ENCODE results near the gene CCL22. TPM values are rescaled to one million over a fixed set of nuclear protein-coding genes. Genes with fewer than 3 reads are reported as not detected.
A peak's percentile ranks its signal among the peaks of the same experiment; 100 is the strongest.
"Not testable (repeated sequence)": the region's sequence is repeated elsewhere in the genome, so short reads cannot be mapped to it uniquely, and the experiment has no call there.

Gene CCL22
- total RNA-seq, 1 donor from 2014 or later = not detected

- ATAC-seq (ENCODE audit: poor library complexity) (no peak), DNase-seq (no peak)
- intact Hi-C loops (cut with DNase I) = no loop called here
Measured at GRCh38 chr16:57387598-57388354, 29.2 kb downstream of the CCL22 start.

GRCh38 chr16:57388359-57389086 lies 29.9 kb downstream of the CCL22 start:
- no peak for ATAC-seq (ENCODE audit: poor library complexity)
- intact Hi-C loops (cut with DNase I) = no loop called here
- no peak for DNase-seq

DNA sequence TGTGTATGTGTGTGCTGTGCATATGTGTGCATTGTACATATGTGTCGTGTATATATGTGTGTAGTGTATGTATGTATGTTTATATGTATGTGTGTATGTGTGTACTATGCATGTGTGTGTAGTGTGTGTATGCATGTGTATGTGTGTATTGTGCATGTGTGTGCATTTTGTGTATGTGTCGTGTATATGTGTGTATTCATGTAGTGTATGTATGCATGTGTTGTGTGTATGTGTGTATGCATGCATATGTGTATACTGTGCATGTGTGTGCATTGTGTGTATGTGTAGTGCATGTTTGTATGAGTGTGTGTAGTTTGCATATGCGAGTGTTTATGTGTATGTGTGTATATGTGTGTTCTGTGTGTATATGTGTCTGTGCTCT lies 30.5 kb downstream of the CCL22 start:
- intact Hi-C loops (cut with DNase I) = no loop called here
- no peak for DNase-seq
- no peak for ATAC-seq (ENCODE audit: poor library complexity)

- no peak for DNase-seq
- ATAC-seq (ENCODE audit: poor library complexity) = peak; percentile 15
- intact Hi-C loops (cut with DNase I) = no loop called here
Measured at GRCh38 chr16:57390636-57391295, 32.2 kb downstream of the CCL22 start.

GRCh38 chr16:57391300-57391699 lies 32.7 kb downstream of the CCL22 start:
- ATAC-seq (ENCODE audit: poor library complexity) (peak; percentile 22), DNase-seq (no peak)
- intact Hi-C loops (cut with DNase I) = no loop called here

- intact Hi-C loops (cut with DNase I) = no loop called here
- DNase-seq (no peak), ATAC-seq (ENCODE audit: poor library complexity) (no peak)
Measured at GRCh38 chr16:57391708-57392107, 33.1 kb downstream of the CCL22 start.

- intact Hi-C loops (cut with DNase I) = no loop called here
- ATAC-seq (ENCODE audit: poor library complexity) = no peak
- no peak for DNase-seq
Measured at GRCh38 chr16:57392694-57393093, 34.1 kb downstream of the CCL22 start.

- ATAC-seq (ENCODE audit: poor library complexity) (peak; percentile 29), DNase-seq (no peak)
- intact Hi-C loops (cut with DNase I) = no loop called here
Measured at GRCh38 chr16:57394444-57394843, 35.9 kb downstream of the CCL22 start.

DNA sequence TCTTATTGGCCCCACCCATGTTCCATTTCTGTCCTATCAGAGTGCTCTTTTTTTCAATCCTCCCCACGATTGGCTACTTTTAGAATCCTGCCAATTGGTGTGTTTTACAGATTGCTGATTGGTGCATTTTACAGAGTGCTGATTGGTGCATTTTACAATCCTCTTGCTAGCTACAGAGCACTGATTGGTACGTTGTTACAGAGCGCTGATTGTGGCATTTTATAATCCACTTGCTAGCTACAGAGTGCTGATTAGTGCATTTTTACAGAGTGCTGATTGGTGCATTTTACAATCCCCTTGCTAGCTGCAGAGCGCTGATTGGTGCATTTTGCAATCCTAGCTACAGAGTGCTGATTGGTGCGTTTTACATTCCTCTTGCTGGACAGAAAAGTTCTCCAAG lies 36.4 kb downstream of the CCL22 start:
- no peak for ATAC-seq (ENCODE audit: poor library complexity)
- intact Hi-C loops (cut with DNase I) = no loop called here
- no peak for DNase-seq

DNA sequence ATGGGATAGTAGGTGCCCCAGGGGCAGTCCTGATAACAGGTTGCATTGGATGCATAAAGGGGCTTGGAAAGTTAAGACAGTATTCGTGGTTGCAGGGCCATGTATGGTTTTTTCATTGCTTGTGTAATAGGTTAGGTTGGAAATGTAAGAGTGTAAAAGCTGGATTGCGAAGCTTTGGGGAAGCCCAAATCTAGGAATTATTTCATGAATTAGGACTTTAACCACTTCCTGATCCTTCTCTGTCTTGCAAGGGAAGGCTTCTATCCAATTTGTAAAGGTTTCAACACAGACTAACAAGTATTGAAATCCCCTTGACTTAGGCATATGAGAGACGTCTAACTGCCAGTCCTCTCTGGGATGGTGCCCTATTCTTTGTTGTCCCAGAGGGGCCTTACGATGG lies 38.2 kb downstream of the CCL22 start:
- no peak for DNase-seq
- intact Hi-C loops (cut with DNase I) = no loop called here
- ATAC-seq (ENCODE audit: poor library complexity) = no peak

DNA sequence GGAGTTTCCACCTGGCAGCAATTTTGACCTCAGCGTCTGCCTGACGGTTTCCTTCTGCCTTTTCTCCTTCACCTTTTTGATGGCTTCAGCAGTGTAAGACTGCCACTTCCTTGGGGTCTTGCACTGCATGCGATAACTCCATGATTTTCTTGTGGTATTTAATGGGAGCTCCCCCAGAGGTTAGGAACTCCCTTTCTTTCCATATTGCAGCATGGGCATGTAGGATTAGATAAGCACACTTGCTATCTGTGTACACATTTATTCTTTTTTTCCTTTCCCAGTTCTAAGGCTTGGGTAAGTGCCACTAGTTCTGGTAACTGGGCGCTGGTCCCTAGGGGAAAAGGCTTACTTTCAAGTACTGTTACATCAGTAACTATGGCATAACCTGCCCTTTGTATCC lies 38.9 kb downstream of the CCL22 start:
- intact Hi-C loops (cut with DNase I); ATAC-seq (ENCODE audit: poor library complexity); DNase-seq: not testable (repeated sequence)

GRCh38 chr16:57401943-57402640 lies 43.5 kb downstream of the CCL22 start:
- ATAC-seq (ENCODE audit: poor library complexity) (no peak), DNase-seq (no peak)
- intact Hi-C loops (cut with DNase I) = no loop called here

DNA sequence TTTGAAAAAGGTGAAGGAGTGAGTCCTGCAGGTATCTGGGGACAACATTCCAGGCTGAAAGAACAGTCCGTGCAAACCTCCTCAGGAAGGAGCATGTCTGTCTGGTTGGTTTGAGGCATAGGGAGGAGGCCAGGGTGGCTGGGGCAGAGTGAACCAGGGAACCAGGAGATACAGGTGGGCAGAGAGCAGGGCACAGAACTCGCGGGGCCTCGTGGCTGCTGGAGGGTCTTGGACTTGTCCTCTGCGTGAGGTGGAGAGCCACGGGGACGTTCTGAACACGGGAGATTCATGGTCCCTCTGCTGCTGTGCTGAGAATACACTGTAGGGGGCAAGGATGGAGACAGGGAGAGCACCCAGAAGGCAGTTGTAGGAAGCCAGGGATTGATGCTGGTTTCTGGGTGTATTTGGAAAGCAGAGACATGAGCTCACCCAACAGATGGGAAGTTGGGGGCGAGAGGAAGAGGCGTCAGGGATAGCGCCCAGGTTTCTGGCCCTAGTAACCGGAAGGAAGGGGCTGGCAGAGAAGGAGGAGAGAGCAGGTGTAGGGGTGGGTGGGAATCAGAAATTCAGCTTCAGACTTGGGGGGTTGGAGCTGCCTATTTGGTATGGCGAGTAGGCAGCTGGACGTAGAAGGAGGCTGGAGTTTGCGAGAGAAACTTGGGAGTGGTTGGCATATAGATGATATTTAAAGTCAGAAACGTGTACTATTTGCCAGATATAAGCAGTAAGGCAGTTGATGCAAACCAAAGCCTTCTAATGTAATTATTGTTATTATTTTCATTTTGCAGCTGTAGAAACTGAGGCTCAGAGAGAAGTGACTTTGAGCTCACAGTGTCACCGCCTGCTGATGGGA lies 45.6 kb downstream of the CCL22 start, which contains the start of gene CCL17:
Gene CCL17 (plus strand): TSS at position 803 of the 853 bp plus-strand sequence. CDS start 9,166 bp downstream, outside the sequence.
- DNase-seq = no peak
- ATAC-seq (ENCODE audit: poor library complexity) = no peak
- intact Hi-C loops (cut with DNase I) = no loop called here

DNA sequence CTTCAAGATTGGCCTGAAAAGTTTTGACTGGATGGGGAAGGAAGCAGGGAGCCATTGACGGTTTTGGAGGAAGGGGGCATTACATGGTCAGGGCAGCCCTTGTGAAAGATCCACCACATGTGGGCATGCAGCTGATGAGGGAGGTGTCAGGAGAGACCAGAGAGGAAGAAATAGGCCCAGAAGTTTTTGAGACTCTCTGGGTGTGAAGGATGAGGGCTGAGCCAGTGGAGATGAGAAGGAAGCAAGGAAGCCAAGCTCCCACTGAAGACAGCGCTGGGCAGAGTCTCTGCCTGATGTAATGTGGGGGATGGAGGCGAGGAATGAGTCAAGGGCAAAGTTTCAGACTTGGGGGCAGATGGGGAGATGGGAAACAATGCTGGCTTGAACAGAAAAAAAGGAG lies 46.5 kb downstream of the CCL22 start:
- intact Hi-C loops (cut with DNase I) = no loop called here
- ATAC-seq (ENCODE audit: poor library complexity) = no peak
- no peak for DNase-seq

DNA sequence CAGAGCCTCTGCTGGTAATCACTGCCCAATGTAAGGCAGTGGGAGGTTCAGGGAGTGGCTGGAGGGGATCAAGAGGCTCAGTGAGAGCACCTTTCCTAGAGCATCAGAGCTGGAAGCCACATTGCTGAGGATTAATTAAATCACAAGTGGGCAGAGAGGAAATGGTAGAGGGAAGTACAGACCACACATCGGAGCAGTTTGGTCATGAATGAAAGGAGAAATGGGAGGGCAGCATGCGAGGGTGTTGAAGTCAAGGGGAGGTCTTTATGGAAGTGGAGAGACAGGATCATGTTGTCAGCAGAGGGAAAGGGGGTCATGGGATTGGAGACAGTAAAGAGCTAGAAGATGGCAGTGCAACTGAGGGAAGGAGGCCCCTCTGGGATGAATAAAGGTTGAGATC lies 48.3 kb downstream of the CCL22 start:
- ATAC-seq (ENCODE audit: poor library complexity) (no peak), DNase-seq (no peak)
- intact Hi-C loops (cut with DNase I) = no loop called here

DNA sequence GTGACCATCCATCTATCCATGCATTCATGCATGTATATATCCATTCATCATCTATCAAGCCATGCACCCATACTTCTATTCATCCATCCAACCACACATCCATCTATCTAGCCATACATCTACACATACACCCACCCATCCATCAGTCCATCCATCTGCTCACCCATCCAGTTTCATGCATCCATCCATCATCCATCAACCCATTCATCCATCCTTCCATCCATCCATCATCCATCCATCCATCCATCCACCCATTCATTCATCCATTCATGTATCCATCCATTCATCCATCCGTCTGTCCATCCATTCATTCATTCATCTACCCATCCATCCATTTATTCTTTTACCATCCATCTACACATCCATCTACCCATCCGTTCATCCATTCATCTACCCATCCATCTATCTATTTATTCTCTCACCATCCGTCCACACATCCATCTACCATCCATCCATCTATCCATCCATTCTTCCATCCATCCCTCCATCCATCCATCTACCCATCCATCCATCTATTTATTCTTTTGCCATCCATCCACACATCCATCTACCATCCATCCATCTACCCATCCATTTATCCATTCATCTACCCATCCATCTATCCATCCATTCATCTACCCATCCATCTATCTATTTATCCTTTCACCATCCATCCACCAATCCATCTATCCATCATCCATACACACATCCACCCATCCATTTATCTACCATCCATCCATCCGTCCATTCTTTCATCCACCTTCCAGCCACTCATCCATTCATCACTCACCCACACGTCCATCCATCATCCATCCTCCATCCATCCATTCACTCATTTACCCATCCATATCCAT lies 49.2 kb downstream of the CCL22 start:
- no peak for DNase-seq
- no peak for ATAC-seq (ENCODE audit: poor library complexity)
- intact Hi-C loops (cut with DNase I) = no loop called here

DNA sequence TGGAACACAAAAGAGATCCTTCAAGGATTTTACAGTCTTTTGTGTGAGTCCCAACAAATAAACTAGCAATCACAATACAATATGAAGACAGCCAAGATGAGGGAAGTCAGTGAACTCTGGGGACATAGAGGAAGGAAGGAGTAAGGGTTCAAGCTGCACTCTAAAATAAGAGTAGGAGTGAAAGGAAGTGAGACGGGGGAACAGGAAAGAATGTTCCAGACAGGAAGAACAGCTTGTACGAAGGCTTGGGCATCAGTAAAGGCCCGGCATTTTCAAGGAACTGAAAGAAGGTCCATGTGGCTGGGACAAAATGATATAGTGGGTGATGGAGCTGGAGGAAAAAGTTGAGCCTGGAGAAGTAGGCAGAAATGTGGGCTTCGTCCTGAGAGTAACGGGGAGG lies 50.5 kb downstream of the CCL22 start:
- peak; percentile 50 for ATAC-seq (ENCODE audit: poor library complexity)
- DNase-seq = no peak
- intact Hi-C loops (cut with DNase I) = no loop called here

All from Right ventricle myocardium superior (tissue), 1 donor.